Kidney epithelial cell (primary cell): ENCODE data around the gene LONRF2. TPM values are rescaled to one million over a fixed set of nuclear protein-coding genes. Genes with fewer than 3 reads are reported as not detected.

Source experiments
- DNase-seq: peaks from one replicate; pipeline ENCODE4 v3.0.0-alpha.2; 2010; ENCODE audit warnings: low read depth
- H3K27me3 ChIP-seq: 2 replicates; pipeline ENCODE4 v1.6.0; 2011; ENCODE audit warnings: low read length; ENCODE audit not compliant: control insufficient read depth, insufficient read depth
- H3K36me3 ChIP-seq: 2 replicates; pipeline ENCODE4 v1.5.1; 2011; ENCODE audit warnings: low read length; ENCODE audit not compliant: control insufficient read depth, insufficient read depth
- H3K4me3 ChIP-seq: 2 replicates; pipeline ENCODE4 v1.5.1; 2011; ENCODE audit warnings: low read depth, mild to moderate bottlenecking, control low read depth, low read length
- total RNA-seq: library from RNA; depleted of rRNA; stranded (reverse); fragments of >200 nt; gene quantifications from 2 replicates; pipeline ENCODE4 v1.2.3, GENCODE V29; 2015
- TF ChIP-seq, protein P1 (sequence below): IDR thresholded peaks from 2 replicates; pipeline ENCODE4 v1.5.1; 2011; ENCODE audit warnings: mild to moderate bottlenecking, moderate library complexity, low read length, control low read depth, inconsistent platforms; ENCODE audit not compliant: insufficient read depth, poor library complexity, severe bottlenecking

The LONRF2 gene
- total RNA-seq, 1 donor from 2014 or later: 3.3 TPM

- Histone ChIP-seq H3K4me3 (no peak overlapping the region), H3K27me3 (no peaks in the 10 kb centered on the region), H3K36me3 (no peaks in the 10 kb centered on the region)
- no peak for DNase-seq
- TF ChIP-seq, protein P1, sequence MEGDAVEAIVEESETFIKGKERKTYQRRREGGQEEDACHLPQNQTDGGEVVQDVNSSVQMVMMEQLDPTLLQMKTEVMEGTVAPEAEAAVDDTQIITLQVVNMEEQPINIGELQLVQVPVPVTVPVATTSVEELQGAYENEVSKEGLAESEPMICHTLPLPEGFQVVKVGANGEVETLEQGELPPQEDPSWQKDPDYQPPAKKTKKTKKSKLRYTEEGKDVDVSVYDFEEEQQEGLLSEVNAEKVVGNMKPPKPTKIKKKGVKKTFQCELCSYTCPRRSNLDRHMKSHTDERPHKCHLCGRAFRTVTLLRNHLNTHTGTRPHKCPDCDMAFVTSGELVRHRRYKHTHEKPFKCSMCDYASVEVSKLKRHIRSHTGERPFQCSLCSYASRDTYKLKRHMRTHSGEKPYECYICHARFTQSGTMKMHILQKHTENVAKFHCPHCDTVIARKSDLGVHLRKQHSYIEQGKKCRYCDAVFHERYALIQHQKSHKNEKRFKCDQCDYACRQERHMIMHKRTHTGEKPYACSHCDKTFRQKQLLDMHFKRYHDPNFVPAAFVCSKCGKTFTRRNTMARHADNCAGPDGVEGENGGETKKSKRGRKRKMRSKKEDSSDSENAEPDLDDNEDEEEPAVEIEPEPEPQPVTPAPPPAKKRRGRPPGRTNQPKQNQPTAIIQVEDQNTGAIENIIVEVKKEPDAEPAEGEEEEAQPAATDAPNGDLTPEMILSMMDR: no peak
Observed at GRCh38 chr2:100309311-100309710, 13.0 kb downstream of the LONRF2 start.

- TF ChIP-seq, protein P1: no peak
- Histone ChIP-seq H3K27me3 (no peaks in the 10 kb centered on the region), H3K36me3 (no peaks in the 10 kb centered on the region), H3K4me3 (no peak overlapping the region)
- no peak for DNase-seq
Observed at GRCh38 chr2:100303744-100304143, 18.6 kb downstream of the LONRF2 start.

DNA sequence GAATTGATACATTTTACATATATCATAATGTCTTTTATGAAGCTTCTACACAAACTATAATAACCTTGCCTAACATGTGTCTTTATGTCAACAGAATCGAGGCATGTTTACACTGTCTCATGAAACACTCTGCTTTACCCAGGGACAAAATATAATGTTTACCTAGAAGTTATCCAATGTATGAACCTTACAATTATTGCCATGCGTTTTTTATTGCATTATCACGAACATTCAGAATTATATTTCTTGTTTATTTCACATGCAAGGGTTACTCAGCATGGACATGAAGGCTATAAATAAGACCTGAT, 19.8 kb downstream of the LONRF2 start:
- TF ChIP-seq, protein P1: no peak
- H3K4me3 ChIP-seq: no peak overlapping the region
- H3K36me3 ChIP-seq: no peaks in the 10 kb centered on the region
- H3K27me3 ChIP-seq: no peaks in the 10 kb centered on the region
- no peak for DNase-seq

- no peaks in the 10 kb centered on the region for H3K36me3 ChIP-seq
- no peak for DNase-seq
- TF ChIP-seq, protein P1: no peak
- no peak overlapping the region for H3K4me3 ChIP-seq
- no peaks in the 10 kb centered on the region for H3K27me3 ChIP-seq
Observed at GRCh38 chr2:100301881-100302584, 20.3 kb downstream of the LONRF2 start.

GRCh38 chr2:100299548-100299947, 22.8 kb downstream of the LONRF2 start:
- TF ChIP-seq, protein P1: no peak
- H3K36me3 ChIP-seq: no peaks in the 10 kb centered on the region
- DNase-seq: no peak
- no peak overlapping the region for H3K4me3 ChIP-seq
- H3K27me3 ChIP-seq: no peaks in the 10 kb centered on the region

GRCh38 chr2:100297511-100297910, 24.8 kb downstream of the LONRF2 start:
- TF ChIP-seq, protein P1: no peak
- no peak for DNase-seq
- Histone ChIP-seq H3K4me3 (no peak overlapping the region), H3K27me3 (no peaks in the 10 kb centered on the region), H3K36me3 (no peaks in the 10 kb centered on the region)
